Neuronal stem cell (in vitro differentiated cells): ENCODE results near the gene RFTN2.

Experiments
- DNase-seq: peaks from one replicate; pipeline ENCODE4 v3.0.0-alpha.2; 2013; ENCODE audit warnings: low spot score
- H2AFZ ChIP-seq: one replicate; pipeline ENCODE4 v1.6.1; 2013; ENCODE audit warnings: mild to moderate bottlenecking, low read length, inconsistent platforms
- H2AK5ac ChIP-seq: 2 replicates; pipeline ENCODE4 v1.6.1; 2013; ENCODE audit warnings: low read depth, mild to moderate bottlenecking, inconsistent platforms, low read length, moderate library complexity, mixed read lengths
- H2BK120ac ChIP-seq: 2 replicates; pipeline ENCODE4 v1.6.1; 2013; ENCODE audit warnings: low read depth, mild to moderate bottlenecking, inconsistent platforms, low read length, moderate library complexity, mixed read lengths
- H2BK12ac ChIP-seq: one replicate; pipeline ENCODE4 v1.6.1; 2013; ENCODE audit warnings: low read length, inconsistent platforms
- H2BK15ac ChIP-seq: 2 replicates; pipeline ENCODE4 v1.6.1; 2013; ENCODE audit warnings: mild to moderate bottlenecking, low read length, inconsistent platforms, mixed read lengths
- H2BK5ac ChIP-seq: one replicate; pipeline ENCODE4 v1.6.1; 2013; ENCODE audit warnings: inconsistent platforms, mild to moderate bottlenecking, low read length, moderate library complexity
- H3K14ac ChIP-seq: one replicate; pipeline ENCODE4 v1.6.1; 2013; ENCODE audit warnings: low read length, inconsistent platforms
- H3K18ac ChIP-seq: 2 replicates; pipeline ENCODE4 v1.6.1; 2013; ENCODE audit warnings: low read length, inconsistent platforms
- H3K23ac ChIP-seq: 2 replicates; pipeline ENCODE4 v1.6.1; 2013; ENCODE audit warnings: low read depth, mild to moderate bottlenecking, mixed read lengths, low read length, inconsistent platforms; ENCODE audit not compliant: poor library complexity
- H3K27ac ChIP-seq: replicated peaks from 3 replicates; pipeline ENCODE4 v1.5.1; 2013; ENCODE audit warnings: low read length, inconsistent platforms
- H3K27me3 ChIP-seq, 3 experiments: 2 replicates each; pipeline ENCODE4 v1.6.1; 2013; ENCODE audit warnings: low read length in 3 of 3, mild to moderate bottlenecking in 2 of 3, inconsistent platforms in 1 of 3, low read depth in 1 of 3, mixed read lengths in 1 of 3, moderate library complexity in 1 of 3; ENCODE audit not compliant: control insufficient read depth in 3 of 3, insufficient read depth in 3 of 3
- H3K36me3 ChIP-seq, 2 donors: replicated peaks in 1 of 2; 2 replicates each; pipeline ENCODE4 v1.6.1; 2013; ENCODE audit warnings: low read length in 2 of 2; ENCODE audit not compliant: control insufficient read depth in 2 of 2, insufficient read depth in 2 of 2
- H3K4ac ChIP-seq: 2 replicates; pipeline ENCODE4 v1.6.1; 2013; ENCODE audit warnings: inconsistent platforms, mild to moderate bottlenecking, low read length, moderate library complexity
- H3K4me1 ChIP-seq, 2 donors: 1 replicate in 1 of 2; 2 replicates in 1 of 2; pipeline ENCODE4 v1.6.1; 2013; ENCODE audit warnings: low read length in 2 of 2, low read depth in 1 of 2; ENCODE audit not compliant: control insufficient read depth in 2 of 2, insufficient read depth in 1 of 2
- H3K4me2 ChIP-seq: one replicate; pipeline ENCODE4 v1.6.1; 2013; ENCODE audit warnings: mild to moderate bottlenecking, low read length, inconsistent platforms; ENCODE audit not compliant: insufficient read depth, poor library complexity, severe bottlenecking
- H3K4me3 ChIP-seq, 2 donors: 2 replicates each; pipeline ENCODE4 v1.5.1; 2013; ENCODE audit warnings: low read length in 2 of 2, mild to moderate bottlenecking in 2 of 2, inconsistent platforms in 1 of 2, moderate library complexity in 1 of 2
- H3K79me1 ChIP-seq: one replicate; pipeline ENCODE4 v1.6.1; 2013; ENCODE audit warnings: low read depth, mild to moderate bottlenecking, inconsistent platforms, low read length, moderate library complexity
- H3K9ac ChIP-seq: one replicate; pipeline ENCODE4 v1.6.1; 2013; ENCODE audit warnings: mild to moderate bottlenecking, low read depth, low read length, inconsistent platforms; ENCODE audit not compliant: poor library complexity
- H3K9me3 ChIP-seq, 2 donors: replicated peaks in 1 of 2; 2 replicates each; pipeline versions ENCODE3 to v1.6.1; 2013; ENCODE audit warnings: low read length in 2 of 2, mild to moderate bottlenecking in 2 of 2, inconsistent platforms in 1 of 2, low read depth in 1 of 2, mixed read lengths in 1 of 2, moderate library complexity in 1 of 2; ENCODE audit not compliant: control insufficient read depth in 2 of 2, insufficient read depth in 1 of 2
- H4K8ac ChIP-seq: one replicate; pipeline ENCODE4 v1.6.1; 2013; ENCODE audit warnings: low read depth, mild to moderate bottlenecking, inconsistent platforms, low read length, moderate library complexity
- H4K91ac ChIP-seq: one replicate; pipeline ENCODE4 v1.6.1; 2013; ENCODE audit warnings: low read length, low read depth, mild to moderate bottlenecking, inconsistent platforms; ENCODE audit not compliant: poor library complexity
- WGBS, 2 donors: extraction: QIAGEN DNeasy Blood & Tissue Kit; methylation state at CpG; one replicate each; pipeline ENCODE4 v1.1.7; 2013; ENCODE audit warnings: missing lambda C conversion rate in 2 of 2, mixed read lengths in 1 of 2; ENCODE audit not compliant: insufficient read length in 2 of 2, insufficient replicate concordance in 1 of 2; ENCODE audit errors: extremely low coverage in 2 of 2; 5-methylcytosine and 5-hydroxymethylcytosine counted together

The RFTN2 gene

DNA sequence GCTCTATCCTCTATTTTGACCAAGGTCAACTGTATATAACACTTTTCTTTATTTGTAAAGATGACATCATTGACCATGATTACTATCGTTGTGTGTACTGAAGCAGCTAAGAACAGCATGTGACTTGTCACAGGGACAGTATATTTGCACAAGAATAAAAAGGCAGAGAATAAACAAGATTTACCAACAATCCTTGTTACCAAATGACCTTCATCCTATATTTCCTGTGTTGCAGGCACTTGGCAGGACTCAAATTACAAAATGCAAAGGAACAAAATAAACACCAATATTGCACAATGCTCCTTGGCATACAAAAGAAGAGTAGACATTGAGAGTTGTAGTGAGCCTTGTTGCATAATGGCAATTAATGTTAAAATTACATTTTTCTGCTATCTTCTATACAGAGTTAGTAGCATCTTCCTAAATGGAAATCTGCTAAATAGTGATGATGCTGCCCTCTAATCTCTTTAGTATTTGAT lies 61.8 kb downstream of the RFTN2 start:
- WGBS, 2 donors, result no CpG with 5 or more reads among the region's 1 CpG
- Histone ChIP-seq H3K14ac (no peak overlapping the region), H3K79me1 (no peaks in the 10 kb centered on the region), H3K4me2 (no peak overlapping the region), H4K8ac (no peak overlapping the region), H3K9me3 (no peaks in the 10 kb centered on the region), H2BK5ac (no peak overlapping the region), H3K18ac (no peak overlapping the region), H3K27me3 (no peaks in the 10 kb centered on the region), H2AK5ac (no peak overlapping the region), H3K4me3 (no peak overlapping the region), H3K36me3 (peaks cover 0 to 46% of the 10 kb centered on the region in 2 donors), H3K9ac (no peak overlapping the region), H3K4me1 (peaks cover 0 to 1% of the 10 kb centered on the region in 2 donors), H3K27ac (no peak overlapping the region), H2BK15ac (no peak overlapping the region), H2AFZ (no peak overlapping the region), H3K4ac (no peak overlapping the region), H4K91ac (no peak overlapping the region), H3K23ac (no peak overlapping the region), H2BK120ac (no peak overlapping the region), H2BK12ac (no peak overlapping the region)
- no peak for DNase-seq

DNA sequence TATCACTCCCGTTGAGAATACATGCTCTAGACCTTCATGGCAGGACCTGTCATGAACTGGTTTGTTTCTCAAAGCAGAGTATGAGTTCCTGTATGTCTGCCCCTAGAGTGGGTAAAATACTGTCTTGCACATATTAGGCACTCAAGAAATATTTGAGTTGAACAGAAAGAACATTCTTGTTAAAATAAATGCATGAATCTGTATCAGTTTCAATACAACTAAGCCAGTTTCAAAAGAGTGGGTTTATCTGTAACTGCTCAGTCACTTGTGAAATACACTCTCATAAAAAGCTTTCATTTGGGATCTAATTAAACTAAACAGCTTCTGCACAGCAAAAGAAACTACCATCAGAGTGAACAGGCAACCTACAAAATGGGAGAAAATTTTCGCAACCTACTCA lies 69.2 kb downstream of the RFTN2 start:
- Histone ChIP-seq H3K27me3 (no peaks in the 10 kb centered on the region), H4K91ac (no peak overlapping the region), H3K79me1 (no peaks in the 10 kb centered on the region), H3K4me3 (no peak overlapping the region), H3K23ac (no peak overlapping the region), H2BK15ac (no peak overlapping the region), H3K9ac (no peak overlapping the region), H2BK5ac (no peak overlapping the region), H3K36me3 (no peaks in the 10 kb centered on the region), H2AFZ (no peak overlapping the region), H2BK12ac (no peak overlapping the region), H4K8ac (no peak overlapping the region), H2AK5ac (no peak overlapping the region), H3K4ac (no peak overlapping the region), H3K4me1 (no peaks in the 10 kb centered on the region), H3K4me2 (no peak overlapping the region), H3K27ac (no peak overlapping the region), H2BK120ac (no peak overlapping the region), H3K18ac (no peak overlapping the region), H3K14ac (no peak overlapping the region), H3K9me3 (no peaks in the 10 kb centered on the region)
- no peak for DNase-seq
- WGBS, 2 donors, result no CpG with 5 or more reads among the region's 2 CpGs

DNA sequence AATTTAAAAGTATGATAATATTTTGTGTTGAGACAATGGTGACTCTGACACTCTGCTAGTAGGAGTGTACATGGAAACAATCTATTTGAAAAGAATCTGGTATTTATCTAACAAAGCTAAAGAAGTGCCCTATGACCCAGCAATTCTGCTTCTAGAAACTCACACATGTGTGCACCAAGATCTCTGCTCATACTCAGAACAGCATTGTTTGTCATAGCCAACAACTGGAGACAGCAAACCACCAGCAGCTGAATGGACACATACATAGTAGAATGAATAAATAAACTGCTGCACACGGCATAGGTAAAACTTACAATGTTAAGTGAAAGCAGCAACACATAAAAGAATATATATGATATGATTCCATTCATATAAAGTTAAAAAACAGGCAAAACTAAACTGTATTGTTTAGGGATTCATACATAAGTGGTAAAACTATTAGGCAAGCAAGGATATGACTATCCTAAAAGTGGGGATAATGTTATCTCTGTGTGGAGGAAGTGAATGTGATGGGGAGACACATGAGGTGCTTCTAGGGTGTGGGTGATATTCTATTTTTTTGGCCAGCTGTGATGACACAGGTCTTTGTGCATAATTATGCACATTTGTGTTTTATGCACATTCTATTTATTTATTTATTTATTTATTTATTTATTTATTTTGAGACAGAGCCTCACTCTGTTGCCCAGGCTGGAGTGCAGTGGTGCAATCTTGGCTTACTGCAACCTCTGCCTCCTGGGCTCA lies 71.1 kb downstream of the RFTN2 start:
- H3K27me3 ChIP-seq, result no peaks in the 10 kb centered on the region
- no peak overlapping the region for H2AFZ ChIP-seq
- H3K4ac ChIP-seq, result no peak overlapping the region
- H3K4me3 ChIP-seq, result no peak overlapping the region
- no peak overlapping the region for H3K4me2 ChIP-seq
- no peaks in the 10 kb centered on the region for H3K9me3 ChIP-seq
- no peak overlapping the region for H2BK5ac ChIP-seq
- no peak overlapping the region for H4K91ac ChIP-seq
- no peak overlapping the region for H3K23ac ChIP-seq
- WGBS, 2 donors, result no CpG with 5 or more reads among the region's 1 CpG
- no peaks in the 10 kb centered on the region for H3K36me3 ChIP-seq
- H3K27ac ChIP-seq, result no peak overlapping the region
- DNase-seq, result no peak
- H3K4me1 ChIP-seq, result no peaks in the 10 kb centered on the region
- no peak overlapping the region for H2AK5ac ChIP-seq
- no peak overlapping the region for H3K18ac ChIP-seq
- no peak overlapping the region for H2BK12ac ChIP-seq
- no peak overlapping the region for H3K9ac ChIP-seq
- no peak overlapping the region for H4K8ac ChIP-seq
- no peak overlapping the region for H3K14ac ChIP-seq
- no peak overlapping the region for H2BK120ac ChIP-seq
- no peaks in the 10 kb centered on the region for H3K79me1 ChIP-seq
- H2BK15ac ChIP-seq, result no peak overlapping the region

DNA sequence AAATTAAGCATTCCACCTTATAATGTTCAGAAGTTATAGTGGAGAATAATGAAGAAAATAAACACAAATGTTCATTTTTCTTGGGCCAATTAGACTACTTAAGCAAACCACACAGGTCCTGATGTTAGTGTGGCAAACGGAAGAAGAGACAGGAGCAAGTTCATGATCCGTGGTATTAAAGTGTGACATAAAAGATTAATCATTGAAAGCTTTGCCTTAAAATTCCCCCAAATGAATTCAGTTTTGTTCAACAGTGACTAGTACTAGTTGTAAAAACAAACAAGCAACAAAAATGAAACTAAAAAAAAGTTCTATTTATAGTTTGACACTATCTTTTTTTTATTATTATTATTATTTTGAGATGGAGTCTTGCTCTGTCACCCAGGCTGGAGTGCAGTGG lies 73.7 kb downstream of the RFTN2 start:
- Histone ChIP-seq H3K9ac (no peak overlapping the region), H3K4me2 (no peak overlapping the region), H3K23ac (no peak overlapping the region), H4K91ac (no peak overlapping the region), H3K9me3 (no peaks in the 10 kb centered on the region), H3K4ac (no peak overlapping the region), H2BK5ac (no peak overlapping the region), H2BK120ac (no peak overlapping the region), H3K18ac (no peak overlapping the region), H3K27ac (no peak overlapping the region), H2BK12ac (no peak overlapping the region), H3K79me1 (no peaks in the 10 kb centered on the region), H2AFZ (no peak overlapping the region), H4K8ac (no peak overlapping the region), H2BK15ac (no peak overlapping the region), H3K27me3 (no peaks in the 10 kb centered on the region), H3K4me3 (no peak overlapping the region), H3K4me1 (peaks cover 0 to 3% of the 10 kb centered on the region in 2 donors), H2AK5ac (no peak overlapping the region), H3K14ac (no peak overlapping the region), H3K36me3 (peaks cover 0 to 7% of the 10 kb centered on the region in 2 donors)
- no CpG with 5 or more reads among the region's 2 CpGs for WGBS, 2 donors
- DNase-seq, result no peak
